ENCODE results near the gene AGER.
A peak's percentile ranks its signal among the peaks of the same experiment; 100 is the strongest.

The AGER gene

DNA sequence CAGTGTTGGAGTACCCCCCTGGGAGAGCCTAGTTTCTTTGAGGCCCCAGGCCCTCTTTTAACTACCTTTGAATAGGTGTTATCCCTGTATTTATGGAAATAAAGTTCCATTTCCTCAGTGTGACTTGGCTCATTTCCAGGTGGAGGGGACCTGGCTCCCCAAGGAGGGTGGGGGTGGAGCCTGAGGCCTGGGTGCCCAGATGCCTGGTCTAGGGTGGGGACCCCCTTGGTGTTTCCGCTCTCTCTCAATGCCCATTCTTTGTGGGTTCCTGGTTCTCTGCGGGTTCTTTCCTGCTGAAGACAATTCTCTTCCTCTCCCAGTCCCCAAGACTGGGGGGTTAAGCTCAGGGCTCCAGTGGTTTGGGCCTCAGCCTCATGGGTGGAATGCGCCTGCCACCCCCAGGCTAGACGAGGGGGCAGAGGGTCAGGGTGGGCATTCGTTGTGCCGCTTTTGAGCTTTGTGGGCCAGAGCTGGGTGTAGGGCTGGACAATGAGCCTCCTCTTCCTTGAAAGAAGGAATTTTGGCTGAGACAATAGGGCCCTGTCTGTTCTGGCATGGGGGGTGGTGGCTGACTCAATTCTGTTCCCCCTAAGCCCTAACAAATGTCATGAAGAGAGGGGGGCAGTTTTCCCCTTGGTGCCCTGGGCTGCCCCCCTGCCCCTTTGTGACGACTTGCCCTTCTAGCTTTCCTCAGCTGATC, 20.3 kb downstream of the AGER start:
- TF ChIP-seq CTCF (IDR thresholded peaks at IDR 0.05) = no peak
- intact Hi-C loops (cut with DNase I; ENCODE audit: low total_unique reads) = no loop called here
- Histone ChIP-seq H3K4me1 (no peaks in the 10 kb centered on the region), H3K36me3 (peaks cover 28 to 84% (median 53%) of the 10 kb centered on the region in 3 donors), H3K9me3 (no peaks in the 10 kb centered on the region), H3K27ac (peak overlapping the region in 1 of 2 donors; percentile 19), H3K27me3 (no peaks in the 10 kb centered on the region), H3K4me3 (no peak overlapping the region)
- no peak for DNase-seq

GRCh38 chr6:32158052-32158451, 26.0 kb downstream of the AGER start:
- DNase-seq = no peak
- intact Hi-C loops (cut with DNase I; ENCODE audit: low total_unique reads) = no loop called here
- H3K36me3 ChIP-seq = peaks cover 18 to 72% (median 26%) of the 10 kb centered on the region in 3 donors

DNA sequence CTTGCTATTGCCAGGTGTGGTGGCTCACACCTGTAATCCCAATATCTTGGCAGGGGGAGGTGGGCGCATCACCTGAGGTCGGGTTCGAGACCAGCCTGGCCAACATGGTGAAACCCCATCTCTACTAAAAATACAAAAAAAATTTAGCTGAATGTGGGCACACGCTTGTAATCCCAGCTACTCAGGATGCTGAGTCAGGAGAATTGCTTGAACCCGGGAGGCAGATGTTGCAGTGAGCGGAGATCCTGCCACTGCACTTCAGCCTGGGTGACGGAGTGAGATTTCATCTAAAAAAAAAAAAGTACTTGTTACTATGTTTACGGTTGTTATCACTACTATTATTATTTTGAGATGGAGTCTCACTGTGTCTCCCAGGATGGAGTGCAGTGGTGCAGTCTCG, 27.2 kb downstream of the AGER start:
- TF ChIP-seq CTCF (IDR thresholded peaks at IDR 0.05) = no peak
- Histone ChIP-seq H3K9me3 (no peaks in the 10 kb centered on the region), H3K4me3 (no peak overlapping the region), H3K4me1 (peaks cover 0 to 32% (median 23%) of the 10 kb centered on the region in 4 donors), H3K36me3 (peaks cover 13 to 61% (median 17%) of the 10 kb centered on the region in 3 donors), H3K27me3 (no peaks in the 10 kb centered on the region), H3K27ac (no peak overlapping the region)
- no peak for DNase-seq
- intact Hi-C loops (cut with DNase I; ENCODE audit: low total_unique reads) = loop anchor here (2.0 kb wide), 1 partner anchor 18 kb away; no protein-coding TSS in a partner anchor

More at GRCh38 chr6:32158052-32158451, 26.0 kb downstream of the AGER start:
- Histone ChIP-seq H3K9me3 (no peaks in the 10 kb centered on the region), H3K27ac (no peak overlapping the region), H3K4me1 (peaks cover 0 to 20% (median 13%) of the 10 kb centered on the region in 4 donors), H3K4me3 (no peak overlapping the region), H3K27me3 (no peaks in the 10 kb centered on the region)
- TF ChIP-seq CTCF (IDR thresholded peaks at IDR 0.05) = no peak

GRCh38 chr6:32154514-32155161, 29.4 kb downstream of the AGER start:
- peak overlapping the region; percentile 67 to 81 for H3K4me3 ChIP-seq
- H3K4me1 ChIP-seq = peaks cover 0 to 49% (median 39%) of the 10 kb centered on the region in 4 donors
- H3K36me3 ChIP-seq = peaks cover 13 to 41% (median 17%) of the 10 kb centered on the region in 3 donors
- no peaks in the 10 kb centered on the region for H3K27me3 ChIP-seq
- DNase-seq = peak; percentile 60 to 83
- peak; percentile 57 to 69 for TF ChIP-seq CTCF (IDR thresholded peaks at IDR 0.05)
- H3K9me3 ChIP-seq = no peaks in the 10 kb centered on the region
- intact Hi-C loops (cut with DNase I; ENCODE audit: low total_unique reads) = loop anchor here (2.0 to 5.0 kb wide), 2 partner anchors 36 to 67 kb away; no protein-coding TSS in a partner anchor
- H3K27ac ChIP-seq = peak overlapping the region; percentile 92 to 98

DNA sequence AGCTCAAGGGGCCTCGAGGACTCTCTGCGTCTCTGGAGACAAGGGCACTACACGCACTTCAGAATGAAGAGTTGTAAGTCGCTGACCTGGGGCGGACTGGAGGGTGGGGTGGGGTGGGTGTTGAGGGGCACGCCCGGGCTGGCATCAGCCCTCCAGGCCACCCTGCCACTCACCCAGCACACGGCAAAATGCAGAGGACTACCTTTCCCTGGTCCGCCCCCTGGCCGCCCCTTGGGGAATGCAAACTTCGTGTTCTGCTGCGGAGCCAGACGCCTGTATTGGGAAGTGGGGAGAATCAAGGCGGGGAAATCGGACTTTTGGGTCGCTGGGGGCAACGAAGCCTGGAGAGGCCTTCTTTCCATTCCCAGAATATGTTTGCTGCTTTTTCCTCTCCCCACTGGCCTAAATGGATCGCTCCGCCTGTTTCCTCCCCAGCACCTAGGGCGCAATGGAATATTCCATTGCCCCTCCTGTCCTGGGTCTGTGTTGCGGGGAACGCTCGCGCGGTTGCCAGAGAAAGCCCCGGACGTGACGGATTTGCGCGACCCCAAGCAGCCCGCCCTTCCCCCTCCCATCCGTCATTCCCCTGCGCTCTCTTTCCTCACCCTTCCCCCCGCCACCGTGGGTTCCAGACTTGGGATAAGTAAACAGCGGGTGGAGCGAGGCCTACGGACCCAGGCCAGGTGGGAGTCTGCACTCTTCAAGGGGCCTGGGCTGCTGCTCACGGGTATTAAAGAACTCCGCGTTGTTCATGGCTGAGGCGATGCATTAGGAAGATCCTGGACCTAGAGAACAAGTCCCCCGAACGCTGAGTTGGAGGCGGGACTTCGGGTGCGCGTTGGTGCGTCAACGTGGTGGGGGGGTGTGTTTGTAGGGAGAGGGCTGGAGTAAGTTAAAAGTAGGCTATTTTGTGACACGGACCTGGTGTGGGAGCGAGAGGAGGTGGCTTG, 30.2 kb downstream of the AGER start, which contains the start of gene PPT2:
TSS of gene PPT2 (plus strand) at position 578 of the 950 bp plus-strand sequence. CDS start 454 bp downstream, outside the sequence.
- peak in 1 of 2 experiments; percentile 18 for TF ChIP-seq CTCF (IDR thresholded peaks at IDR 0.05)

More for the DNA sequence above, 30.2 kb downstream of the AGER start, which contains the start of gene PPT2:
- intact Hi-C loops (cut with DNase I; ENCODE audit: low total_unique reads) = loop anchor here (2.0 to 5.0 kb wide), 2 partner anchors 35 to 67 kb away; no protein-coding TSS in a partner anchor
- DNase-seq = peak; percentile 94 to 97
- peak within 1 kb of the TSS; percentile 92 to 98 for H3K27ac ChIP-seq
- H3K36me3 ChIP-seq = peaks cover 18 to 40% (median 20%) of the 10 kb centered on the region in 3 donors
- H3K9me3 ChIP-seq = no peaks in the 10 kb centered on the region
- H3K4me3 ChIP-seq = peak within 1 kb of the TSS; percentile 67 to 81
- no peaks in the 10 kb centered on the region for H3K27me3 ChIP-seq
- peaks cover 0 to 49% (median 39%) of the 10 kb centered on the region in 4 donors for H3K4me1 ChIP-seq
